Ovary (tissue), 3 donors: ENCODE results near the gene TEX19.

Source experiments
- CTCF ChIP-seq, 3 donors: fragments of 450-650 bp in 2 of 3; fragments of 200-600 bp in 1 of 3; IDR thresholded peaks; one replicate each; pipeline versions ENCODE4 v1.5.1 to v1.8.0; 2016 to 2022; ENCODE audit warnings: antibody characterized with exemption in 3 of 3, mild to moderate bottlenecking in 1 of 3
- POLR2A ChIP-seq: fragments of 450-650 bp; IDR thresholded peaks from one replicate; pipeline ENCODE4 v1.6.1; 2017; ENCODE audit warnings: antibody characterized with exemption, mild to moderate bottlenecking, moderate library complexity
- donor health status: DM: no; HTN: no; CAD: no.

- TF ChIP-seq CTCF (IDR thresholded peaks at IDR 0.05): no peak
- no peak for TF ChIP-seq POLR2A
Measured at GRCh38 chr17:82342361-82343079, 16.5 kb upstream of the TEX19 start.
